GM12878 (cell line): ENCODE data around the gene GPC6.

Source experiments
- ASH2L ChIP-seq: fragments of 300-600, 200-600 bp; sonication (generic); IDR thresholded peaks from 2 replicates; pipeline ENCODE4 v1.6.1; 2017; ENCODE audit warnings: low read depth, mild to moderate bottlenecking, borderline replicate concordance
- CHD2 ChIP-seq: IDR thresholded peaks from 2 replicates; pipeline ENCODE4 v1.6.1; 2011; ENCODE audit warnings: low read depth, low read length, improper control_type of control experiment, borderline replicate concordance
- EP300 ChIP-seq, 2 experiments: fragments of 150-350 bp in 1 of 2; IDR thresholded peaks; 2 replicates each; pipeline ENCODE4 v1.6.1; 2011 to 2012; ENCODE audit warnings: low read depth in 2 of 2, low read length in 2 of 2, borderline replicate concordance in 1 of 2, improper control_type of control experiment in 1 of 2, inconsistent platforms in 1 of 2; ENCODE audit not compliant: control insufficient read depth in 1 of 2
- HDGF ChIP-seq: fragments of 450-650 bp; IDR thresholded peaks from 2 replicates; pipeline ENCODE4 v1.6.1; 2016; ENCODE audit warnings: antibody characterized with exemption
- IKZF2 ChIP-seq, 2 experiments: fragments of 450-650 bp; IDR thresholded peaks; 2 replicates each; pipeline ENCODE4 v1.6.1; 2017; ENCODE audit warnings: mild to moderate bottlenecking in 2 of 2, moderate library complexity in 2 of 2
- POLR2A ChIP-seq: IDR thresholded peaks from 2 replicates; pipeline ENCODE4 v1.6.1; 2011; ENCODE audit warnings: low read depth, mild to moderate bottlenecking, low read length
- RAD51 ChIP-seq: fragments of 450-650 bp; IDR thresholded peaks from 2 replicates; pipeline ENCODE4 v1.6.1; 2016; ENCODE audit warnings: moderate library complexity, mild to moderate bottlenecking, inconsistent platforms
- TF ChIP-seq, protein P1 (sequence below), 3 experiments: IDR thresholded peaks in 2 of 3; conservative IDR thresholded peaks in 1 of 3; 2 replicates each; pipeline ENCODE4 v1.5.1; 2011; ENCODE audit warnings: low read depth in 3 of 3, low read length in 3 of 3, mild to moderate bottlenecking in 3 of 3, control low read depth in 2 of 3, moderate library complexity in 2 of 3, inconsistent platforms in 1 of 3, mixed read lengths in 1 of 3; ENCODE audit not compliant: control insufficient read depth in 2 of 3, insufficient read depth in 1 of 3; ENCODE audit errors: extremely low read depth in 1 of 3
- TF ChIP-seq, protein P2 (sequence below): fragments of 450-650 bp; IDR thresholded peaks from 2 replicates; pipeline ENCODE4 v1.6.1; 2016; ENCODE audit warnings: mild to moderate bottlenecking
- TF ChIP-seq, protein P3 (sequence below): IDR thresholded peaks from 2 replicates; pipeline ENCODE4 v1.6.1; 2012; ENCODE audit warnings: mild to moderate bottlenecking, low read depth, low read length
- TF ChIP-seq, protein P4 (sequence below): fragments of 450-650 bp; IDR thresholded peaks from 2 replicates; pipeline ENCODE4 v1.6.1; 2017; ENCODE audit warnings: borderline replicate concordance

DNA sequence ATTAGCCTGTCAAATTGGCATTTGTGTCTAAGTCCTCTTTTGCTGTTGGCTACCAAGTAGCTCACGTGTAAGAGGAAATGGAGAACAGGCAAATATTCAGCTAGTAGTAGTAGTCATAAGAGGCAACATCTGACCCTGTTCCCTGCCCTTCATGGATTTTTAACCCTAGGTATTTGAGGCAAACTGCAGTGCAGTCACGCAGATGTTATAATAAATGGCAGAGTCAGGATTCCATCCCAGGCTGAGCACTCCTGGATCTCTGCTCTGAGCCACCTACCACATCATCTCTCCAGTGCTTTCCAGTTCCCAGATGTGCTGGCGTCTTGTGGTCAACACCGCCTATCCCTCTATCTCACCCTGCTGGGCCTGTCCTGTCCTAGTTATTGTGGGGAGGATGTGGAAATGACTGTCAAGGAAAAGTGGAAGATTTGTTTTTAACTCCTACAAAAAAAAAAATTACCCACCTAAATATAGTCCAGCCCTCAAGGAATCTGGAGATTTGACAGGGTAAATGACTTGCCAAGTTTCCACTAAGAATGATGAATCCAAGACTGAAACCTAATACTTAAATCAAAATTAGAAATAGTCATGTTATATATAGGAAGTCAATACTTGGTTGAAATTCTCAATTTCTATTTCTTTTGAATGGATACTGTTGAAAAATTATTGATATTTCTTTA is 322.9 kb downstream of the GPC6 start:
- no peak for TF ChIP-seq RAD51
- TF ChIP-seq, protein P1, sequence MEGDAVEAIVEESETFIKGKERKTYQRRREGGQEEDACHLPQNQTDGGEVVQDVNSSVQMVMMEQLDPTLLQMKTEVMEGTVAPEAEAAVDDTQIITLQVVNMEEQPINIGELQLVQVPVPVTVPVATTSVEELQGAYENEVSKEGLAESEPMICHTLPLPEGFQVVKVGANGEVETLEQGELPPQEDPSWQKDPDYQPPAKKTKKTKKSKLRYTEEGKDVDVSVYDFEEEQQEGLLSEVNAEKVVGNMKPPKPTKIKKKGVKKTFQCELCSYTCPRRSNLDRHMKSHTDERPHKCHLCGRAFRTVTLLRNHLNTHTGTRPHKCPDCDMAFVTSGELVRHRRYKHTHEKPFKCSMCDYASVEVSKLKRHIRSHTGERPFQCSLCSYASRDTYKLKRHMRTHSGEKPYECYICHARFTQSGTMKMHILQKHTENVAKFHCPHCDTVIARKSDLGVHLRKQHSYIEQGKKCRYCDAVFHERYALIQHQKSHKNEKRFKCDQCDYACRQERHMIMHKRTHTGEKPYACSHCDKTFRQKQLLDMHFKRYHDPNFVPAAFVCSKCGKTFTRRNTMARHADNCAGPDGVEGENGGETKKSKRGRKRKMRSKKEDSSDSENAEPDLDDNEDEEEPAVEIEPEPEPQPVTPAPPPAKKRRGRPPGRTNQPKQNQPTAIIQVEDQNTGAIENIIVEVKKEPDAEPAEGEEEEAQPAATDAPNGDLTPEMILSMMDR (IDR thresholded peaks at IDR 0.05 in 2 of 3, conservative IDR thresholded peaks at IDR 0.05 in 1 of 3; ENCODE audit: control insufficient read depth in 2 of 3, extremely low read depth in 1 of 3, insufficient read depth in 1 of 3, low read depth in 3 of 3, low read length in 3 of 3): no peak
- TF ChIP-seq IKZF2 (IDR thresholded peaks at IDR 0.05): no peak
- no peak for TF ChIP-seq EP300 (IDR thresholded peaks at IDR 0.05; ENCODE audit: borderline replicate concordance in 1 of 2, control insufficient read depth in 1 of 2, low read depth in 2 of 2, low read length in 2 of 2)
- no peak for TF ChIP-seq HDGF
- TF ChIP-seq, protein P2, sequence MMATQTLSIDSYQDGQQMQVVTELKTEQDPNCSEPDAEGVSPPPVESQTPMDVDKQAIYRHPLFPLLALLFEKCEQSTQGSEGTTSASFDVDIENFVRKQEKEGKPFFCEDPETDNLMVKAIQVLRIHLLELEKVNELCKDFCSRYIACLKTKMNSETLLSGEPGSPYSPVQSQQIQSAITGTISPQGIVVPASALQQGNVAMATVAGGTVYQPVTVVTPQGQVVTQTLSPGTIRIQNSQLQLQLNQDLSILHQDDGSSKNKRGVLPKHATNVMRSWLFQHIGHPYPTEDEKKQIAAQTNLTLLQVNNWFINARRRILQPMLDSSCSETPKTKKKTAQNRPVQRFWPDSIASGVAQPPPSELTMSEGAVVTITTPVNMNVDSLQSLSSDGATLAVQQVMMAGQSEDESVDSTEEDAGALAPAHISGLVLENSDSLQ: no peak
- no peak for TF ChIP-seq POLR2A
- TF ChIP-seq ASH2L: no peak
- TF ChIP-seq, protein P3, sequence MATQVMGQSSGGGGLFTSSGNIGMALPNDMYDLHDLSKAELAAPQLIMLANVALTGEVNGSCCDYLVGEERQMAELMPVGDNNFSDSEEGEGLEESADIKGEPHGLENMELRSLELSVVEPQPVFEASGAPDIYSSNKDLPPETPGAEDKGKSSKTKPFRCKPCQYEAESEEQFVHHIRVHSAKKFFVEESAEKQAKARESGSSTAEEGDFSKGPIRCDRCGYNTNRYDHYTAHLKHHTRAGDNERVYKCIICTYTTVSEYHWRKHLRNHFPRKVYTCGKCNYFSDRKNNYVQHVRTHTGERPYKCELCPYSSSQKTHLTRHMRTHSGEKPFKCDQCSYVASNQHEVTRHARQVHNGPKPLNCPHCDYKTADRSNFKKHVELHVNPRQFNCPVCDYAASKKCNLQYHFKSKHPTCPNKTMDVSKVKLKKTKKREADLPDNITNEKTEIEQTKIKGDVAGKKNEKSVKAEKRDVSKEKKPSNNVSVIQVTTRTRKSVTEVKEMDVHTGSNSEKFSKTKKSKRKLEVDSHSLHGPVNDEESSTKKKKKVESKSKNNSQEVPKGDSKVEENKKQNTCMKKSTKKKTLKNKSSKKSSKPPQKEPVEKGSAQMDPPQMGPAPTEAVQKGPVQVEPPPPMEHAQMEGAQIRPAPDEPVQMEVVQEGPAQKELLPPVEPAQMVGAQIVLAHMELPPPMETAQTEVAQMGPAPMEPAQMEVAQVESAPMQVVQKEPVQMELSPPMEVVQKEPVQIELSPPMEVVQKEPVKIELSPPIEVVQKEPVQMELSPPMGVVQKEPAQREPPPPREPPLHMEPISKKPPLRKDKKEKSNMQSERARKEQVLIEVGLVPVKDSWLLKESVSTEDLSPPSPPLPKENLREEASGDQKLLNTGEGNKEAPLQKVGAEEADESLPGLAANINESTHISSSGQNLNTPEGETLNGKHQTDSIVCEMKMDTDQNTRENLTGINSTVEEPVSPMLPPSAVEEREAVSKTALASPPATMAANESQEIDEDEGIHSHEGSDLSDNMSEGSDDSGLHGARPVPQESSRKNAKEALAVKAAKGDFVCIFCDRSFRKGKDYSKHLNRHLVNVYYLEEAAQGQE: no peak
- TF ChIP-seq CHD2: no peak
- TF ChIP-seq, protein P4, sequence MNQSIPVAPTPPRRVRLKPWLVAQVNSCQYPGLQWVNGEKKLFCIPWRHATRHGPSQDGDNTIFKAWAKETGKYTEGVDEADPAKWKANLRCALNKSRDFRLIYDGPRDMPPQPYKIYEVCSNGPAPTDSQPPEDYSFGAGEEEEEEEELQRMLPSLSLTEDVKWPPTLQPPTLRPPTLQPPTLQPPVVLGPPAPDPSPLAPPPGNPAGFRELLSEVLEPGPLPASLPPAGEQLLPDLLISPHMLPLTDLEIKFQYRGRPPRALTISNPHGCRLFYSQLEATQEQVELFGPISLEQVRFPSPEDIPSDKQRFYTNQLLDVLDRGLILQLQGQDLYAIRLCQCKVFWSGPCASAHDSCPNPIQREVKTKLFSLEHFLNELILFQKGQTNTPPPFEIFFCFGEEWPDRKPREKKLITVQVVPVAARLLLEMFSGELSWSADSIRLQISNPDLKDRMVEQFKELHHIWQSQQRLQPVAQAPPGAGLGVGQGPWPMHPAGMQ: no peak
